ENCODE data around the gene SH3GL3. TPM values are rescaled to one million over a fixed set of nuclear protein-coding genes. Genes with fewer than 3 reads are reported as not detected.

The SH3GL3 gene
- polyA plus RNA-seq, 1 of the 3 experiments (the other 2 are of a cell fraction), result not detected

- Histone ChIP-seq H3K9ac (no peak overlapping the region), H3F3A (replicated peaks; ENCODE audit: insufficient read depth) (no peaks in the 10 kb centered on the region), H3K9me3 (no peaks in the 10 kb centered on the region), H3K36me3 (replicated peaks in 1 of 2; ENCODE audit: control insufficient read depth in 1 of 2, insufficient read depth in 2 of 2, low read length in 1 of 2) (no peaks in the 10 kb centered on the region), H3K4me2 (no peak overlapping the region), H3K4me1 (ENCODE audit: control insufficient read depth in 1 of 2, insufficient read depth in 2 of 2, low read depth in 1 of 2, low read length in 1 of 2) (no peaks in the 10 kb centered on the region), H4K20me1 (ENCODE audit: insufficient read depth) (no peaks in the 10 kb centered on the region), H3K9me2 (no peaks in the 10 kb centered on the region), H3K79me2 (ENCODE audit: insufficient read depth) (no peaks in the 10 kb centered on the region), H3K4me3 (ENCODE audit: low read depth in 2 of 2, low read length in 1 of 2) (no peak overlapping the region), H2AFZ (ENCODE audit: low read depth) (no peak overlapping the region), H3K27me3 (ENCODE audit: insufficient read depth) (peaks cover 14% of the 10 kb centered on the region; the same call in 1 of the 2 replicates), H3K27ac (ENCODE audit: low read depth in 2 of 2, low read length in 1 of 2) (no peak overlapping the region)
- no peak for DNase-seq
- WGBS (ENCODE audit: low lambda C conversion rate), result 34% methylated on average over 5 of the region's 5 CpGs
- ChIA-PET POLR2A (no interaction called here), CTCF (interaction anchor here (3.0 to 3.7 kb wide), 2 partner anchors 11 to 306 kb away, joined by 10 to 17 read pairs; no protein-coding TSS in a partner anchor)
- TF ChIP-seq RXRA (IDR thresholded peaks at IDR 0.05; ENCODE audit: borderline replicate concordance, low read depth) (no peak), EZH2phosphoT487 (IDR thresholded peaks at IDR 0.05; ENCODE audit: borderline replicate concordance, low read depth) (no peak), NFIC (IDR thresholded peaks at IDR 0.05; ENCODE audit: borderline replicate concordance) (no peak), SMC3 (IDR thresholded peaks at IDR 0.05; ENCODE audit: low read depth, low read length) (no peak), JUND (IDR thresholded peaks at IDR 0.05) (no peak), FOXM1 (IDR thresholded peaks at IDR 0.05; ENCODE audit: low read depth) (no peak), USF2 (IDR thresholded peaks at IDR 0.05; ENCODE audit: borderline replicate concordance, low read depth, low read length) (no peak), POLR2AphosphoS5 (IDR thresholded peaks at IDR 0.05; ENCODE audit: low read depth, low read length) (no peak), CTCF (IDR thresholded peaks at IDR 0.05) (no peak), PBX3 (IDR thresholded peaks at IDR 0.05) (no peak), SIN3A (IDR thresholded peaks at IDR 0.05; ENCODE audit: borderline replicate concordance, low read depth, low read length) (no peak), RAD21 (IDR thresholded peaks at IDR 0.05; ENCODE audit: low read length) (no peak), RCOR1 (IDR thresholded peaks at IDR 0.05; ENCODE audit: low read length) (no peak), TAF1 (IDR thresholded peaks at IDR 0.05; ENCODE audit: borderline replicate concordance, low read depth, low read length) (no peak), FOSL2 (IDR thresholded peaks at IDR 0.05; ENCODE audit: borderline replicate concordance, low read depth) (no peak)
- TF ChIP-seq, protein P1, sequence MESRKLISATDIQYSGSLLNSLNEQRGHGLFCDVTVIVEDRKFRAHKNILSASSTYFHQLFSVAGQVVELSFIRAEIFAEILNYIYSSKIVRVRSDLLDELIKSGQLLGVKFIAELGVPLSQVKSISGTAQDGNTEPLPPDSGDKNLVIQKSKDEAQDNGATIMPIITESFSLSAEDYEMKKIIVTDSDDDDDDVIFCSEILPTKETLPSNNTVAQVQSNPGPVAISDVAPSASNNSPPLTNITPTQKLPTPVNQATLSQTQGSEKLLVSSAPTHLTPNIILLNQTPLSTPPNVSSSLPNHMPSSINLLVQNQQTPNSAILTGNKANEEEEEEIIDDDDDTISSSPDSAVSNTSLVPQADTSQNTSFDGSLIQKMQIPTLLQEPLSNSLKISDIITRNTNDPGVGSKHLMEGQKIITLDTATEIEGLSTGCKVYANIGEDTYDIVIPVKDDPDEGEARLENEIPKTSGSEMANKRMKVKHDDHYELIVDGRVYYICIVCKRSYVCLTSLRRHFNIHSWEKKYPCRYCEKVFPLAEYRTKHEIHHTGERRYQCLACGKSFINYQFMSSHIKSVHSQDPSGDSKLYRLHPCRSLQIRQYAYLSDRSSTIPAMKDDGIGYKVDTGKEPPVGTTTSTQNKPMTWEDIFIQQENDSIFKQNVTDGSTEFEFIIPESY (IDR thresholded peaks at IDR 0.05; ENCODE audit: borderline replicate concordance, low read depth), result no peak
- TF ChIP-seq, protein P2, sequence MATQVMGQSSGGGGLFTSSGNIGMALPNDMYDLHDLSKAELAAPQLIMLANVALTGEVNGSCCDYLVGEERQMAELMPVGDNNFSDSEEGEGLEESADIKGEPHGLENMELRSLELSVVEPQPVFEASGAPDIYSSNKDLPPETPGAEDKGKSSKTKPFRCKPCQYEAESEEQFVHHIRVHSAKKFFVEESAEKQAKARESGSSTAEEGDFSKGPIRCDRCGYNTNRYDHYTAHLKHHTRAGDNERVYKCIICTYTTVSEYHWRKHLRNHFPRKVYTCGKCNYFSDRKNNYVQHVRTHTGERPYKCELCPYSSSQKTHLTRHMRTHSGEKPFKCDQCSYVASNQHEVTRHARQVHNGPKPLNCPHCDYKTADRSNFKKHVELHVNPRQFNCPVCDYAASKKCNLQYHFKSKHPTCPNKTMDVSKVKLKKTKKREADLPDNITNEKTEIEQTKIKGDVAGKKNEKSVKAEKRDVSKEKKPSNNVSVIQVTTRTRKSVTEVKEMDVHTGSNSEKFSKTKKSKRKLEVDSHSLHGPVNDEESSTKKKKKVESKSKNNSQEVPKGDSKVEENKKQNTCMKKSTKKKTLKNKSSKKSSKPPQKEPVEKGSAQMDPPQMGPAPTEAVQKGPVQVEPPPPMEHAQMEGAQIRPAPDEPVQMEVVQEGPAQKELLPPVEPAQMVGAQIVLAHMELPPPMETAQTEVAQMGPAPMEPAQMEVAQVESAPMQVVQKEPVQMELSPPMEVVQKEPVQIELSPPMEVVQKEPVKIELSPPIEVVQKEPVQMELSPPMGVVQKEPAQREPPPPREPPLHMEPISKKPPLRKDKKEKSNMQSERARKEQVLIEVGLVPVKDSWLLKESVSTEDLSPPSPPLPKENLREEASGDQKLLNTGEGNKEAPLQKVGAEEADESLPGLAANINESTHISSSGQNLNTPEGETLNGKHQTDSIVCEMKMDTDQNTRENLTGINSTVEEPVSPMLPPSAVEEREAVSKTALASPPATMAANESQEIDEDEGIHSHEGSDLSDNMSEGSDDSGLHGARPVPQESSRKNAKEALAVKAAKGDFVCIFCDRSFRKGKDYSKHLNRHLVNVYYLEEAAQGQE (IDR thresholded peaks at IDR 0.05; ENCODE audit: low read depth, low read length), result no peak
- TF ChIP-seq, protein P3, sequence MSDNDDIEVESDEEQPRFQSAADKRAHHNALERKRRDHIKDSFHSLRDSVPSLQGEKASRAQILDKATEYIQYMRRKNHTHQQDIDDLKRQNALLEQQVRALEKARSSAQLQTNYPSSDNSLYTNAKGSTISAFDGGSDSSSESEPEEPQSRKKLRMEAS (IDR thresholded peaks at IDR 0.05; ENCODE audit: low read depth), result no peak
Observed at GRCh38 chr15:83554558-83554957, 107.4 kb downstream of the SH3GL3 start.

All from SK-N-SH (cell line).